K562 (cell line): Measurements from ENCODE around the gene BCAS1. TPM values are rescaled to one million over a fixed set of nuclear protein-coding genes. Genes with fewer than 3 reads are reported as not detected.

Experiments used
- AFF1 ChIP-seq, 2 experiments: fragments of 450-650 bp; IDR thresholded peaks; 2 replicates each; pipeline ENCODE4 v1.6.1; 2018; ENCODE audit warnings: mild to moderate bottlenecking in 2 of 2, low read depth in 1 of 2; ENCODE audit not compliant: partially characterized antibody in 2 of 2
- ARNT ChIP-seq, 2 experiments: fragments of 450-650 bp; IDR thresholded peaks; 2 replicates each; pipeline ENCODE4 v1.6.1; 2016; ENCODE audit warnings: mild to moderate bottlenecking in 1 of 2
- COPS2 ChIP-seq: fragments of 450-650 bp; conservative IDR thresholded peaks from 2 replicates; pipeline ENCODE4 v1.6.1; 2016; ENCODE audit warnings: mild to moderate bottlenecking, moderate library complexity
- FOXA3 ChIP-seq, 2 experiments: fragments of 450-650 bp in 1 of 2; sonication (generic) in 1 of 2; formaldehyde crosslinking; IDR thresholded peaks in 1 of 2; conservative IDR thresholded peaks in 1 of 2; 2 replicates each; pipeline versions ENCODE4 v1.4.0 to v1.8.0; 2020 to 2022; ENCODE audit warnings: mild to moderate bottlenecking in 2 of 2, missing genetic modification reagents in 1 of 2
- LCOR ChIP-seq: sonication (generic); formaldehyde crosslinking; IDR thresholded peaks from 2 replicates; pipeline ENCODE4 v1.8.0; 2022; ENCODE audit warnings: mild to moderate bottlenecking, missing genetic modification reagents
- POLR2G ChIP-seq: fragments of 200-400 bp; formaldehyde crosslinking; IDR thresholded peaks from 2 replicates; pipeline ENCODE4 v1.6.1; 2017; ENCODE audit warnings: low read depth, mild to moderate bottlenecking, antibody characterized with exemption, low read length, moderate library complexity
- STAT5B ChIP-seq: fragments of 250-450 bp; sonication (Bioruptor Pico); IDR thresholded peaks from 2 replicates; pipeline ENCODE4 v1.8.0; 2021; ENCODE audit warnings: mild to moderate bottlenecking, inconsistent platforms
- TAF1 ChIP-seq: IDR thresholded peaks from 2 replicates; pipeline ENCODE4 v1.6.1; 2011; ENCODE audit warnings: mild to moderate bottlenecking, low read length, moderate library complexity; ENCODE audit not compliant: insufficient read depth, control insufficient read depth, severe bottlenecking; ENCODE audit errors: extremely low read depth
- TCF3 ChIP-seq: sonication (generic); formaldehyde crosslinking; IDR thresholded peaks from 2 replicates; pipeline ENCODE4 v1.4.0; 2020; ENCODE audit warnings: mild to moderate bottlenecking, missing genetic modification reagents
- TRIM24 ChIP-seq, 2 experiments: fragments of 450-650 bp; IDR thresholded peaks; 2 replicates each; pipeline ENCODE4 v1.6.1; 2016
- ZNF239 ChIP-seq: fragments of 250-450 bp; sonication (Bioruptor Pico); IDR thresholded peaks from 2 replicates; pipeline ENCODE4 v1.4.0; 2020; ENCODE audit warnings: mild to moderate bottlenecking
- ZNF24 ChIP-seq: fragments of 450-650 bp; IDR thresholded peaks from 2 replicates; pipeline ENCODE4 v1.6.1; 2016
- ZNF316 ChIP-seq: fragments of 450-650 bp; IDR thresholded peaks from 2 replicates; pipeline ENCODE4 v1.6.1; 2016
- ZNF407 ChIP-seq: fragments of 450-650 bp; IDR thresholded peaks from 2 replicates; pipeline ENCODE4 v1.6.1; 2016; ENCODE audit warnings: low read depth
- ZNF668 ChIP-seq: fragments of 250-450 bp; sonication (Bioruptor Pico); IDR thresholded peaks from 2 replicates; pipeline ENCODE4 v1.8.0; 2022; ENCODE audit warnings: mild to moderate bottlenecking, inconsistent platforms
- ZNF766 ChIP-seq: fragments of 200-800 bp; sonication (Bioruptor generic); conservative IDR thresholded peaks from 2 replicates; pipeline ENCODE4 v1.6.1; 2016; ENCODE audit warnings: missing genetic modification characterization, missing compliant biosample characterization
- polyA plus RNA-seq, 8 experiments: library from polyadenylated mRNA; depleted of rRNA in 4 of 8; stranded (reverse) in 5 of 8; unstranded in 3 of 8; fragments of >200 nt; fragmentation: Nextera tagmentation in 2 of 8; fragmentation: Illumina TruSeq in 1 of 8; extraction: Ambion mirVana in 2 of 8; extraction: Trizol in 1 of 8; gene quantifications; 2 replicates each; pipeline versions ENCODE4 v1.2.1 to v1.2.3, GENCODE V29; 2011 to 2014; ENCODE audit warnings: inconsistent platforms in 1 of 8, missing spikeins in 1 of 8
- total RNA-seq, 7 experiments: library from RNA; depleted of rRNA in 6 of 7; stranded (reverse); fragments of >200 nt in 6 of 7; fragmentation: Illumina TruSeq in 2 of 7; extraction: Trizol in 2 of 7; gene quantifications; 2 replicates each; pipeline versions ENCODE4 v1.2.1 to v1.2.3, GENCODE V29; 2011 to 2021; ENCODE audit warnings: low replicate concordance in 1 of 7

The BCAS1 gene
- total and polyA plus RNA-seq, 9 of the 15 experiments (the other 6 are each of a cell fraction or from before 2014, with no cell fraction given) = 0.18 to 2.3 (median 0.93) TPM

- no peak for TF ChIP-seq FOXA3 (CRISPR knock-in tag; conservative IDR thresholded peaks at IDR 0.05 in 1 of 2, IDR thresholded peaks at IDR 0.05 in 1 of 2)
- TF ChIP-seq COPS2 = no peak
- no peak for TF ChIP-seq ZNF239
- TF ChIP-seq ZNF668 (CRISPR knock-in tag) = no peak
- 0 out of 2 replicates have a peak, but pooled peaks have one; percentile 38 for TF ChIP-seq LCOR (CRISPR knock-in tag)
- peak; percentile 89 for TF ChIP-seq TCF3 (CRISPR knock-in tag)
- no peak for TF ChIP-seq ZNF316
- TF ChIP-seq ZNF766 (CRISPR knock-in tag) = no peak; the same call in 1 of the 2 replicates
- no peak for TF ChIP-seq POLR2G
- TF ChIP-seq STAT5B (CRISPR knock-in tag) = no peak
- peak in 1 of 2 experiments; percentile 87; a peak in 2 of 4 replicates for TF ChIP-seq ARNT (IDR thresholded peaks at IDR 0.05)
- TF ChIP-seq AFF1 (IDR thresholded peaks at IDR 0.05; ENCODE audit: low read depth in 1 of 2, partially characterized antibody in 2 of 2) = peak; percentile 32 to 82
- peak; percentile 90 to 91 for TF ChIP-seq TRIM24 (IDR thresholded peaks at IDR 0.05)
- no peak for TF ChIP-seq ZNF407
- no peak for TF ChIP-seq ZNF24
- no peak for TF ChIP-seq TAF1
Observed at GRCh38 chr20:53917145-53918019, 153.0 kb downstream of the BCAS1 start (continued).
